VCaP (cell line): ENCODE measurements around the gene WNT2.

Source experiments
- H3K27ac ChIP-seq: fragments of 450-650 bp; 2 replicates; pipeline ENCODE4 v1.5.1; 2017
- CTCF ChIP-seq: fragments of 450-650 bp; conservative IDR thresholded peaks from 2 replicates; pipeline ENCODE4 v1.5.1; 2017; ENCODE audit warnings: mild to moderate bottlenecking, moderate library complexity

WNT2 gene

GRCh38 chr7:117230276-117231046 is 92.4 kb downstream of the WNT2 start:
- no peak overlapping the region for H3K27ac ChIP-seq
- TF ChIP-seq CTCF, result no peak

GRCh38 chr7:117229350-117229749 is 93.5 kb downstream of the WNT2 start:
- TF ChIP-seq CTCF, result no peak
- H3K27ac ChIP-seq, result no peak overlapping the region

GRCh38 chr7:117227091-117227490 is 95.8 kb downstream of the WNT2 start:
- no peak for TF ChIP-seq CTCF

GRCh38 chr7:117225536-117225935 is 97.3 kb downstream of the WNT2 start:
- H3K27ac ChIP-seq, result no peak overlapping the region
- no peak for TF ChIP-seq CTCF

More at GRCh38 chr7:117227091-117227490, 95.8 kb downstream of the WNT2 start:
- H3K27ac ChIP-seq, result no peak overlapping the region
